GM21576 (cell line): ENCODE measurements around the gene PPDPF.
A peak's percentile ranks its signal among the peaks of the same experiment; 100 is the strongest.
"Not testable (repeated sequence)": the region's sequence is repeated elsewhere in the genome, so short reads cannot be mapped to it uniquely, and the experiment has no call there.

Source experiments
- ATAC-seq: cut with Tn5 transposase; IDR thresholded peaks from one replicate; pipeline ENCODE4 v1.9.1; 2021; ENCODE audit warnings: mild to moderate bottlenecking, moderate library complexity; ENCODE audit not compliant: unreplicated experiment

PPDPF gene

DNA sequence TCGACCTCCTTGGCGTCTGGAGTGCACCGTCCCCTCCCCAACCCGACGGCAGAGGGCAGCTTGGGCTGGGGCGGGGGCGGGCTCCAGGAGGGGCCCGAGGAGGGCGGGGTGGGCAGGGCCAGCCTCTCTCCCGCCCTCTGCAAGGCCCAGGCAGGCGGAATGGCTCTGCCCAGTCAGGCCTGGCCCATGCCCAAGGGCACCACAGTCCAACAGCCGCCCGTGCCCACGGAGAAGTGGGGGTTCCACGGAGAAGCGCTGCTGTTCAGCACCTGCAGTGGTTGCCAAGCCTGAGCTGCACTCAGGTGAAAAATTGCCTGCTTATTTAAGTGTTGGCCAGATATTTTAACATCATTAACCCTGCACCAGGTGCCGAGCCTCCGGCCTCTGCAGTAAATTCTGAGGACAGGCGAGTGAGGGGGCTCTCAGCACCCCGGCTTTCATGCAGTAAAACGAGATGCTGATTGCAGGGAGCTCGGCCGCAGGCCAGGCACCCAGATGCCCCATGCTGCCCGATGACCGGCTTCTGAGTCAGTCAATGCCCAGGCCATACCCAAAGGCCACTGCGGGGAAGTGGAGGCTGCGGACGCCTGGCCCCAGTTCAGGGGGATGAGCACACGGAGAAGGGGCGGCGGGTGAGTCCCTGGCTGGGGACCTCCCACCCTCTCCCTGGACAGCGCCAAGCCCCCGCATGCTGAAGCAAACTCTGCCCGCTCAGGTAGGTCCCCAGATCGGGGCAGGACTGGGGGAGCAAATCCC lies 27.3 kb downstream of the PPDPF start, which contains the start of gene SRMS:
TSS of gene SRMS (minus strand) at position 25 of the 756 bp plus-strand sequence. CDS start 286 bp downstream, outside the sequence.
- no peak for ATAC-seq

DNA sequence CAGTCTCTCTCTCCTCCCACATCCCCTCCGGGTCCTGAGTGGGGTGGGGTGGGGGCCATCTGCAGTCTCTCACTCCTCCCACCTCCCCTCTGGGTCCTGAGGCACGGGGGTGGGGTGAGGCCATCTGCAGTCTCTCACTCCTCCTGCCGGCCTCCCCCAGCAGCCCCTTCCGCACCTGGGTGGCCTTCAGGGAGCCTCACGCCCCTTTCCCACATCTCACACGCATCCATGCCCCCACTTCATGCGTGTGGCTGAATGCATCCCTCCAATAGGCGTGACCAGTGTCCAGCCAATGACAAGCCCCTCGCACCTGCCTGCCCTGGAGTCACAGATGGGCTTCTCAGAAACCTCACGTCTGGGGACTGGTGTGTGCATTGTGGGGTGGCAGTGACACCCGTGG lies 28.0 kb downstream of the PPDPF start:
- no peak for ATAC-seq

DNA sequence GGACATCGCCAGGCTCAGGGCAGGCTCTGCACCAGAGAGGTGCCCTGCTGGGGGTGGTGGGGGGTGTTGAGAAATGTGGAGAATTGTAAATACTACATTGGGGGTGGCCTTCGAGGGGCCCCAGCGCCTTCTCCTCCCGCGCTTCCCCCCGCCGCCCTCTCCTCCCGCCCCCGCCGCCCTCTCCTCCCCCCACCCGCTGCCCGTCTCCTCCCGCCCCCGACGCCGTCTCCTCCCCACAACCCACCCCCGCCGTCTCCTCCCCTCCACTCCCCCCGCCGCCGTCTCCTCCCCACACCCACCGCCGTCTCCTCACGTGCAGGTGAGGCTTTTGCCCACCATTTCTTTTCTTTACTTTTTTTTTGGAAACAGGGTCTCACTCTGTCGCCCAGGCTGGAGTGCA lies 28.5 kb downstream of the PPDPF start:
- no peak for ATAC-seq

DNA sequence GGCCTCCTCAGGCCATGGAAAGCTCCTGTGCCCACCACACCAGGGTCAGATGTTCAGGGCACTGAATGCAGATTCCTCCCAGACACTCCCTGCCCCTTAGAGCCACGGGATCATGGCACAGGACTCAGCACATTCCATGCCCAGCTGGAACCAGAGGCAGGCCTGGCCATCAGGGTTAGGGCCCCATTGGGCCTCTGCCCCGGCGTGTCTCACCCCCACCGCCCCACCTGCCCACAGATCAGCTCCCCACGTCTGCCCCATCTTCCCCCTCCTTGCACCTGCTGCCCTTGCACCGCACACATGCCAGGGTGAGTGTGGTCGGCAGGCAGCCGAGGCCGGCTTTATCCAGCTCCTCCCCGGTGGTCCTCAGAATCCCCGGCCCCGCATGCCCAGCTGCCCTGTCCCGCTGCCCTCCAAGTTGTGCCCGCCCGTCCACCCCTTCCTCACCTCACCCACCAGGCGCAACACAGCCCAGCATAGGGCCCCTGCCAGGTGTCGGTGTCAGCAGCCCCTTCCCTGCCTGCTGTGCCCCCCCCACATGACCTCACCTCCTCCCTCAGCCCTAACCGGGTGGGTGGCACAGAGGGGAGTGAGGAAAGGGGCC lies 29.2 kb downstream of the PPDPF start:
- ATAC-seq, result no peak

DNA sequence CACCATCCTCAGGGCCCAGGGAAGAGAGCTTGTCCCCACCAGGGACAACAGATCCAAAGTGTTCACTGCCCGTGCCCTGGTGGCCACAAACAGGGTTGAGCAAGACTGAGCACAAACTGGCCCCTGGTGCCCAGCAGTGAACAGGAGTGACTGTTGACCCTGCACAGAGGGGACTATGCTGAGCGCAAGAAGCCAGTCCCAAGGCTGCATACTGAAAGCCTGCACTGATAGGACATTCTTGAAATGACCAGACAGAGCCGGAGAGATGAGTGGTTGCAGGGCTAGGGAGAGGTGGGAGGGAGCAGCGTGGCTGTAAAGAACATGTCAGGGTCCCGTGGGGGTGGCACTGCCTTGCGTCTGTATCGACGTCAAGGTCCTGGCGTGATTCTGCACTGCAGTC lies 30.5 kb downstream of the PPDPF start:
- no peak for ATAC-seq

DNA sequence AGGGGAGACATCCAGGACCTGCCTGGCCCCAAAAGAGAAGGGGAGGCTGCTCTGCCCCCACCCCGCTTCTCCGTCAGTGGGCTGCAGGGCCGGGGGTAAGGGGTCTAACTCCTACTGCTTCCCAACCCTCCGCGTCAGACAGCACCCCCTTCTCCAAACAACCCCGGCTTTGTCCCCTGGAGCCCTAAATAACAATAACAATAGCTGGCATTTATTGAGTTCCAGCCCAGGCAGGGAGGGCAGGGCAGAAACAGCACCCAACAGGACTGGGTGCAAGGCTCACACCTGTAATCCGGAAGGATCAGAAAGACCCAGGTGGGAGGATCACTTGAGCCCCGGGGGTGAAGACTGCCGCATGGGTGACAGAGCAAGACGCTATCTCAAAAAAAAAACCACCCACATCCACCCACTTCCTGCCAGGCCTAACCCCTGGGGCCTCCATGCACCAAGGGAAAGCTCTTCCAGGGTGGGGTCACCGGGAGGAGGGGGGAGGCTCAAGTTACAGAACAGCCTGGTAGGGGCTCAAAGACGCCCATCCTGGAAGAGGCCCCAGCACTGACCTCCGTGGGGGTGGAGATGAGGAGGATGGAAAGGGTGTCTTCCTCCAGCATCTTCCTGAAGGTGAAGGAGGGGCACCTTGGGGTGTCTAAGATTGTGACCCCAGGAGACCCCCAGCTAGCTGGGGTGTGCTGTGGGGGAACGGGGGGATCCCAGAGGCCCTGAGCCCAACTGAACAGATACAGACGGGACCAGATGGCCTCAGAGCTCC lies 32.1 kb downstream of the PPDPF start:
- peak; percentile 43 for ATAC-seq

DNA sequence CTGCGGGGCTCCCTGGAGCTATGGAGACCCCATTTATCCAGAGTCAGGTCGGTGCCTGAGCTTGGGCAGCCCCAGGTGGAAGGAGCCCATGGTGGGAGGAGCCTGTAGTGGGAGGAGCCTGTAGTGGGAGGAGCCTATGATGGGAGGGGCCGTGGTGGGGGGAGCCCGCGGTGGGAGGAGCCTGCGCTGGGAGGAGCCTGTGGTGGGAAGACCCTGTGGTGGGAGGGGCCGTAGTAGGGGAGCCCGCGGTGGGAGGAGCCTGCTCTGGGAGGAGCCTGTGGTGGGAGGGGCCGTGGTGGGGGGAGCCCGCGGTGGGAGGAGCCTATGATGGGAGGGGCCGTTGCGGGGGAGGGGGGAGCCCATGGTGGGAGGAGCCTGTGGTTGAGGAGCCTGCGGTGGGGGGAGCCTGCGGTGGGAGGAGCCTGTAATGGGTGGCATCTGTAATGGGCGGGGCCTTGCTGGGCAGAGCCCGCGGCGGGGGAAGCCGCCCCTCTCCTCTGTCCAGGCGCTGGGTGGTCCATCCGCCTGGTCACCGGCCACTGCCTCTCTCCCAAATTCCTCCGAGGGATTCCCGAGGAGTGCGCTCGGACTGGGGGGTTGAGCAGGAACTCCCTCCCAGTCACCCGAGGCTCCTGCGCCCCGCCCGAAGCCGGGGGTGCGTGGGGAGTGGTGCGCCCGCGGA lies 32.8 kb downstream of the PPDPF start:
- ATAC-seq, result peak; percentile 33

DNA sequence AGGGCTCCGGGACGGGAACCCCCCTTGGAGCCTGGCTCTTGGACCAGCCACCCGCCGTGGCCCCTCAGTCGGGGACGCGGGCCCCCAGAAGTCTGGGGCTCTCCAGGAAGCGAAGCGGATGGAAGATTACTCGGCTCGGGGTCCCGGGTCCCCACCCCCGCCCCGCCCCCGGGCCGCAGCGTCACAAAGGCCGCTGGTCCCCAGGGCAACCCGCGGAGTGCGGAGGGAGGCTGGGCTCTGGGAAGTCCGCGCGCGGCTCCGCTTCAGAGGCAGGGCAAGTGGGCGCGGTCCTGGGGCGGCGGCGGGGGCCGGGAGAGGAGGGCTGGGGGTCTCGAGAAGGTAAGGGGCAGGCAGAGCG lies 33.3 kb downstream of the PPDPF start, which contains the start of gene FNDC11:
TSS of gene FNDC11 (plus strand) at position 227 of the 358 bp plus-strand sequence. CDS start 1,505 bp downstream, outside the sequence.
- ATAC-seq, result peak; percentile 28

DNA sequence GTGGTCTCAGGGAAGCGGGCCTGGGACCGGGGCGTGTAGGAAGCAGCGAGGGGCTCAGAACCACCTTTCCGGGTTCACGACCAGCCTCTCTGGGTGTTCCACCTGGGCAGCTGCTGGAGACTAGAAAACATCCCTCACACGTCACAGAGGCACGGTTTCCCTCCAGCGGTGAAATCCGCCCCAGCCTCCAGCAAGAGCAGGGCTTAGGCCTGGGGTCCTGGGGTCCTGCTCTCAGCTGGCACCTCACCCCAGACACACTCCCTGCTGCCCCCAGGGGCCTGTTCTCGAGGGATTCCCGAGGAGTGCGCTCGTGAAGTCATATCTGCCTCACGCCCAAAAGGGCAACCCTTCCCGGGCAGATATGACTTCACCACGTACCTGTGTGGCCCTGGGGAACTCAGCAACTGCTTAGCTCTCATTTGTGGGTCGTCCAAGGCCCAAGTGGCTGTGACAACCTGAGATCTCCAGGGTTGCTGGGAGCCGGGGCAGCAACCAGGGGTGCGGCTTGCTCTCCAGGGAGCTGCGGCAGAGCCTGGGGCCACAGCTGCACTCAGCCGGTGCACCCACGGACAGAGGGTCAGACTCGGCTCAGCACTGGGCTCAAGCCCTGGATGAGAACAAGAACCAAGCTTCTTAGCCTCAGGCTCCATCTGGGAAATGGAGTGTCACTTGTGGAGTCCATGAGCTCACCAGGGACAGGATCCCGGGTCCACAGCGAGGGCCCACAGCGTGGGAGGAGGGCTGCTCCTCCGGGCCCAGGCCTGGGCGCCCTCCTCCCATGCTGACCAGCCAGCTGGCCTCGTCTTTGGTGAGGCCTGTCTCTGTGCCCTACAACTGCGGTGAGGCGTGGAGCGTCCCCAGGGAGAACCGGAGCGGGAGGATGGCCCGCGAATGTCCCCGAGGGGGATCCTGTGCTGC lies 34.1 kb downstream of the PPDPF start:
- no peak for ATAC-seq

DNA sequence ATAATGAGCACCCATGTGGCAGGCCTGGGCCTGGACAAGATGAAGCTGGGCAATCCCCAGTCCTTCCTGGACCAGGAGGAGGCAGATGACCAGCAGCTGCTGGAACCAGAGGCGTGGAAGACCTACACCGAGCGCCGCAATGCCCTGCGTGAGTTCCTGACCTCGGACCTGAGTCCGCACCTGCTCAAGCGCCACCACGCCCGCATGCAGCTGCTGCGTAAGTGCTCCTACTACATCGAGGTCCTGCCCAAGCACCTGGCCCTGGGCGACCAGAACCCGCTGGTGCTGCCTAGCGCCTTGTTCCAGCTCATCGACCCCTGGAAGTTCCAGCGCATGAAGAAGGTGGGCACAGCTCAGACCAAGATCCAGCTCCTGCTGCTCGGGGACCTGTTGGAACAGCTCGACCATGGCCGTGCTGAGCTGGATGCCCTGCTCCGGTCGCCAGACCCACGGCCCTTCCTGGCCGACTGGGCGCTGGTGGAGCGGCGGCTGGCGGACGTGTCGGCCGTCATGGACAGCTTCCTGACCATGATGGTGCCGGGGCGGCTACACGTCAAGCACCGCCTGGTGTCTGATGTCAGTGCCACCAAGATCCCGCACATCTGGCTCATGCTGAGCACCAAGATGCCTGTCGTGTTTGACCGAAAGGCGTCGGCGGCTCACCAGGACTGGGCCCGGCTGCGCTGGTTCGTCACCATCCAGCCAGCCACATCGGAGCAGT lies 35.3 kb downstream of the PPDPF start:
- no peak for ATAC-seq

DNA sequence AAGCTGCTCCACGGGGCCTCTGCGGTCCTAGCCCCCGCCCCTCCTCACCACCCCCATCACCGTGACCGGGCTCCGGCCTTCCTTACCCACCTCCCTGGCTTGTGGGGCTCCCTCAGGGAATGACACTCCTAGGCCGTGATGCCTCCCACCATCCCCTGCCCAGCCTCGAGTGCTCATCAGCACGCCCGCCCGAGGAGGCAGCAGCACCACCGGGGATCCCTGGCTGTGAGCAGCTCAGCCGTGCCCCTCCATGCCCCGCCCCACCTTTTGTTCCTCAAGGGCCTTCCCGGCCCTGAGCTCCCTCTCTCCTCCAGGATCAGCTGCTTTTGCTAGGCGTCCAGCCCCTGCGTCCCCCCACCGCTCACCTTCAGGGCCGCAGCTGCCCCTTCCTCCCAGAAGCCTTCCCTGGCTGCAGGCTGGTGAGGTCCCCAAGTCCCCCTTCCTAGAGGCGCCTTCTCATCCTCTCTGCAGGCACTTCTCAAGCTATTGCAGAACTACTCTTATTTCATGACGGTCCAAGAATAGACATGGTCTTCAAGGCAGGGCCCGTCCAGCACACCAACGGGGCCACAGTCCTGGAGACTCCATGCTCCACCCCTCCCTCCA lies 36.4 kb downstream of the PPDPF start:
- ATAC-seq, result no peak

DNA sequence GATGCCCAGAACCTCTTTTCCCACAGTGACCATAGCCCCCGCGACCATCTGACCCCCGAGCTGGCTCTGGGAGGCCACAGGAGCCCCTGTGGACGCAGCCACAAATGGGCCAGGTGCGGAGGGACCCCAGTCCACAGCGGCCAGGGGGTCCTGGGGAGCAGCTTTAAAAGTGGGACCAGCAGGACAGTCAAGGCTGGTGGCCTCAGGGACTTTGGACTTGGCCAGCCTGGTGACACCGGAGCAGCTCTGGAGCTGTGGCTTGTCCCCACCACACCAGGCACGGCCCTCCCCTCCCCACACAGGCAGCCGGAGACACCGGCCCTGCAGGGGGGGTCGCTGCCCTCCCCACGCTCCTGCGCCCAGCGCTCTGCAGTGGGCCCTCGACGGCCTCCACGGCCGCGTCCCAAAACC lies 36.9 kb downstream of the PPDPF start:
- ATAC-seq, result no peak

DNA sequence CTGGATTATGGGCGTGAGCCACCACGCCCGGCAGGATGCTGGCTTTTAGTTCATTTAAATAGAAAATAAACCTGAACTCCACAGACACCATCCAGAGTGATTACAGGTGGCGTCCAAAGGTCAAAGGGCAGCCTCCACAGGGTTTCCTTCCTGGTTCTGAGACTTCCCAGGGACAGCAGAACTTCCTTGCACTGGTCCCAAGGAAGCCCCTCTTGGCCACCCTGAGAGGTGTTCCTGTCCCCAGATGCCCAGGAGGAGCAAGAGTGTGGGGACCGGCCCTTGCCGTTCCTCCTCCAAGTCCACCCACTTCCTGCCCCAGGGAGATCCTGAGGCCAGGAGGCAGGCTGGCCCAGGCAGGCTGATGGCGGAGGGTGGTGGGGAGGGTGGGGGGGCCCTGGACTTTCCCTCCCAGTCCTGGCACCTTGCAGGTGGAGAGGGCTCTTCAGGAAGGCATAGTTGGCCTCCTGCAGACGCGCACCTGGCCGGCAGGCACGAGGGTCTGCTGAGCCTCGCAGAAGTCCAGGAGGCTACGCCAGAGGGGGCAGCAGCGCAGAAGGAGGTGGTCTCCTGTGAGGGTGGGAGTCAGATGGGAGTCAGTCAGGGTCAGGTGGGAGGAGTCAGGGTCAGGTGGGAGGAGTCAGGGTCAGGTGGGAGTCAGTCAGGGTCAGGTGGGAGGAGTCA lies 38.4 kb downstream of the PPDPF start:
- ATAC-seq, result no peak

DNA sequence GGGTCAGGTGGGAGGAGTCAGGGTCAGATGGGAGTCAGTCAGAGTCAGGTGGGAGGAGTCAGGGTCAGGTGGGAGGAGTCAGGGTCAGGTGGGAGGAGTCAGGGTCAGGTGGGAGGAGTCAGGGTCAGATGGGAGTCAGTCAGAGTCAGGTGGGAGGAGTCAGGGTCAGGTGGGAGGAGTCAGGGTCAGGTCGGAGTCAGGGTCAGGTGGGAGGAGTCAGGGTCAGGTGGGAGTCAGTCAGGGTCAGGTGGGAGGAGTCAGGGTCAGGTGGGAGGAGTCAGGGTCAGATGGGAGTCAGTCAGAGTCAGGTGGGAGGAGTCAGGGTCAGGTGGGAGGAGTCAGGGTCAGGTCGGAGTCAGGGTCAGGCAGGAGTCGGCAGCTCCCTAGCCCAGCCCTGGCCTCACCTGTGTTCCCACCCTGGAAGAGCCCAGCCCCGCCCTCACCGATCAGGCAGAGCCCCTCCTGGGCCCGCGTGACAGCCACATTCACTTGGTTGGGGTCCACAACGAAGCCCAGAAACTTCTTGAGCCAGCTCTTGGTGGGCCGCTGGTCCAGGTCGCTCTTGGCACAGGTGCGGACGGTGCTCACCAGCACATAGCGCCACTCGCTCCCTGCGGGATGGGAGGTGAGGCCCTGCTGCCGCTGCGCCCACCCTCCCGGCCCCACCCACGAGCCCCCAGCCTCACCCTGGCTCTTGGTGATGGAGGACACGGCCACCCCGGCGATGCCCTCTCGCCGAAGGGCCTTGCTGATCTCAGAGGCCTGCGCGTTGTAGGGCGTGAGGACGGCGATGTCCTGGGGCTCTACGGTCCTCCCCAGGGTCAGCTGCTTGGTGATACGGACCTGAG lies 39.1 kb downstream of the PPDPF start:
- not testable (repeated sequence) for ATAC-seq

DNA sequence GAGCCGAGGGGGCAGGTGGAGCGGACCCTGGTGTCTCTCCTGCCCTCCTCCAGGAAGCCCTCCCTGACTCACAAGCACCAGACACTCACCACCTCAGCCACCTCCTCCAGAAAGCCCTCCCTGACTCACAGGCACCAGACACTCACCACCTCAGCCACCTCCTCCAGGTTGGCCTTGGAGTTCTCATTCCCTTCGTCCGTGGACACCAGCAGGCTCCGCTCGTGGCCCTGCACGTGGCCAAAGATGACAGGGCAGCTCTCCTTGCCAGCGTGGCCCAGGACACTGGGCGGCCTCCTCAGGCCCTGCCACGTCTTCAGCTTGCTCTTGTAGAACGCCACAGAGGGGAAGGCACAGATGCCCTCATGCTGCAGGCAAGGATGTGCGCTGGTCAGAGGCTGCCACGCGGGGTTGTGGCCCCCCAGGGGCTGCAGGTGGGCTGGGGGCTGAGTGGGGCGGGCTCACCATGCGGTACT lies 39.8 kb downstream of the PPDPF start:
- no peak for ATAC-seq

DNA sequence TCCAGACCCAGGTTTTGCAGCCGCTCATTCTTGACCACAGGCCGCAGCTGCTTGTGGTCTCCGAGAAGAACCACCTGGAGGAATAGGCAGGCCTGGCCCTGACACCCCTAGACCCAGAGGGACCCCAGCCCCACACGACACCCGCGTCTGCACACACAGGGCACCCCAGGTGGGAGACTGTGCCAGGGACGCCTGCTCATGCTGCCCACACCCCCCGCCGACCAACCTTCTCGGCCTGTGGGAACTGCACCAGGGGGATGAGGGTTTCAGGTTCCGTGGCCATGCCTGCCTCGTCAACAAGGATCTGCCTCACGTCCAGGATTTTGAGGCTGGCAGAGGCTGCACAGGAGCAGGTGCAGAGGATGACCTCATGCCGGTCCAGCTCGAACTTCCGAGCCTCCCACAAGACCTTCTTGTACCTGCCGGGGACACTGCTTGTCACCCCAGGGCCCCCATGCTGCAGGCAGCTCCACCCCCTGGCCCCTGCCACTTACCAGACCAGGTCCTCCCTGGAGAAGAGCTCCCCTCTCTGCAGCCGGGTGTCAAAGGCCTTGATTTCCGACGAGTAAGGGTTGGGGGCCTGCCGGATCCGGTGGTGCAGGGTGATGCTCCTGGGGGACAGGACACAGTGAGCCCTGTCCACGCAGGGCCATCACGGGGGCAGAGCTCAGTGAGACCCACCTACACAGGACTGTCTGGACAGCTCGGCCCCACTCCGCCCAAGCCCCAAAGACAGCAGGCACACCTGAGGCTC lies 40.5 kb downstream of the PPDPF start:
- no peak for ATAC-seq
